K562 (cell line): ENCODE measurements around the gene LYPD4. TPM values are rescaled to one million over a fixed set of nuclear protein-coding genes. Genes with fewer than 3 reads are reported as not detected.

Experiments used
- ADNP ChIP-seq: fragments of 200-800 bp; sonication (Bioruptor generic); IDR thresholded peaks from 2 replicates; pipeline ENCODE4 v1.6.1; 2016; ENCODE audit warnings: missing genetic modification characterization, missing compliant biosample characterization
- CEBPB ChIP-seq: fragments of 450-650 bp; IDR thresholded peaks from 2 replicates; pipeline ENCODE4 v1.6.1; 2016; ENCODE audit warnings: missing genetic modification characterization, missing compliant biosample characterization
- CGGBP1 ChIP-seq: fragments of 250-450 bp; sonication (Bioruptor Pico); IDR thresholded peaks from 2 replicates; pipeline ENCODE4 v1.9.0; 2021; ENCODE audit warnings: mild to moderate bottlenecking
- CLOCK ChIP-seq: fragments of 250-450 bp; sonication (Bioruptor Pico); IDR thresholded peaks from 2 replicates; pipeline ENCODE4 v1.4.0; 2020; ENCODE audit warnings: mild to moderate bottlenecking, moderate library complexity, borderline replicate concordance
- GATA2 ChIP-seq: sonication (generic); formaldehyde crosslinking; IDR thresholded peaks from 2 replicates; pipeline ENCODE4 v1.4.0; 2020; ENCODE audit warnings: mild to moderate bottlenecking, missing genetic modification reagents
- HOMEZ ChIP-seq: fragments of 250-450 bp; sonication (Bioruptor Pico); IDR thresholded peaks from 2 replicates; pipeline ENCODE4 v1.4.0; 2020; ENCODE audit warnings: mild to moderate bottlenecking, moderate library complexity
- LCOR ChIP-seq: sonication (generic); formaldehyde crosslinking; IDR thresholded peaks from 2 replicates; pipeline ENCODE4 v1.8.0; 2022; ENCODE audit warnings: mild to moderate bottlenecking, missing genetic modification reagents
- NCOA4 ChIP-seq: fragments of 450-650 bp; IDR thresholded peaks from 2 replicates; pipeline ENCODE4 v1.6.1; 2018; ENCODE audit warnings: mild to moderate bottlenecking; ENCODE audit not compliant: partially characterized antibody
- POLR2H ChIP-seq: IDR thresholded peaks from 2 replicates; pipeline ENCODE4 v1.6.1; 2016; ENCODE audit warnings: missing genetic modification characterization, low read depth, mild to moderate bottlenecking, control low read depth, missing compliant biosample characterization, moderate library complexity
- ZBTB8A ChIP-seq: fragments of 450-650 bp; IDR thresholded peaks from 2 replicates; pipeline ENCODE4 v1.6.1; 2018; ENCODE audit warnings: mild to moderate bottlenecking, moderate library complexity; ENCODE audit not compliant: partially characterized antibody
- ZNF232 ChIP-seq: sonication (generic); formaldehyde crosslinking; IDR thresholded peaks from 2 replicates; pipeline ENCODE4 v1.8.0; 2022; ENCODE audit warnings: mild to moderate bottlenecking, missing genetic modification reagents
- ZNF253 ChIP-seq: fragments of 250-450 bp; sonication (Bioruptor Pico); conservative IDR thresholded peaks from 2 replicates; pipeline ENCODE4 v1.6.1; 2021; ENCODE audit warnings: mild to moderate bottlenecking
- ZNF3 ChIP-seq: fragments of 250-450 bp; sonication (Bioruptor Pico); IDR thresholded peaks from 2 replicates; pipeline ENCODE4 v1.5.0; 2021; ENCODE audit warnings: mild to moderate bottlenecking, moderate library complexity
- ZNF830 ChIP-seq: fragments of 250-450 bp; sonication (Bioruptor Pico); IDR thresholded peaks from 2 replicates; pipeline ENCODE4 v1.5.0; 2021; ENCODE audit warnings: mild to moderate bottlenecking
- polyA plus RNA-seq, 8 experiments: library from polyadenylated mRNA; depleted of rRNA in 4 of 8; stranded (reverse) in 5 of 8; unstranded in 3 of 8; fragments of >200 nt; fragmentation: Nextera tagmentation in 2 of 8; fragmentation: Illumina TruSeq in 1 of 8; extraction: Ambion mirVana in 2 of 8; extraction: Trizol in 1 of 8; gene quantifications; 2 replicates each; pipeline versions ENCODE4 v1.2.1 to v1.2.3, GENCODE V29; 2011 to 2014; ENCODE audit warnings: inconsistent platforms in 1 of 8, missing spikeins in 1 of 8
- total RNA-seq, 7 experiments: library from RNA; depleted of rRNA in 6 of 7; stranded (reverse); fragments of >200 nt in 6 of 7; fragmentation: Illumina TruSeq in 2 of 7; extraction: Trizol in 2 of 7; gene quantifications; 2 replicates each; pipeline versions ENCODE4 v1.2.1 to v1.2.3, GENCODE V29; 2011 to 2021; ENCODE audit warnings: low replicate concordance in 1 of 7
- TF ChIP-seq, protein P1 (sequence below): fragments of 250-450 bp; sonication (Bioruptor Pico); IDR thresholded peaks from 2 replicates; pipeline ENCODE4 v1.5.0; 2021; ENCODE audit warnings: mild to moderate bottlenecking, moderate library complexity
- TF ChIP-seq, protein P2 (sequence below): fragments of 450-650 bp; IDR thresholded peaks from 2 replicates; pipeline ENCODE4 v1.6.1; 2018; ENCODE audit warnings: mild to moderate bottlenecking, low read depth; ENCODE audit not compliant: partially characterized antibody
- TF ChIP-seq, protein P3 (sequence below): fragments of 250-450 bp; sonication (Bioruptor Pico); IDR thresholded peaks from 2 replicates; pipeline ENCODE4 v1.8.0; 2021; ENCODE audit warnings: borderline replicate concordance, mild to moderate bottlenecking, moderate library complexity; ENCODE audit not compliant: poor library complexity, severe bottlenecking

Gene LYPD4
- total and polyA plus RNA-seq, 9 of the 15 experiments (the other 6 are each of a cell fraction or from before 2014, with no cell fraction given), result 0.11 TPM; not detected in 8

GRCh38 chr19:41859618-41860418 is 15.3 kb upstream of the LYPD4 start, which contains the start of gene RPS19 (continued):
- TF ChIP-seq, protein P1, sequence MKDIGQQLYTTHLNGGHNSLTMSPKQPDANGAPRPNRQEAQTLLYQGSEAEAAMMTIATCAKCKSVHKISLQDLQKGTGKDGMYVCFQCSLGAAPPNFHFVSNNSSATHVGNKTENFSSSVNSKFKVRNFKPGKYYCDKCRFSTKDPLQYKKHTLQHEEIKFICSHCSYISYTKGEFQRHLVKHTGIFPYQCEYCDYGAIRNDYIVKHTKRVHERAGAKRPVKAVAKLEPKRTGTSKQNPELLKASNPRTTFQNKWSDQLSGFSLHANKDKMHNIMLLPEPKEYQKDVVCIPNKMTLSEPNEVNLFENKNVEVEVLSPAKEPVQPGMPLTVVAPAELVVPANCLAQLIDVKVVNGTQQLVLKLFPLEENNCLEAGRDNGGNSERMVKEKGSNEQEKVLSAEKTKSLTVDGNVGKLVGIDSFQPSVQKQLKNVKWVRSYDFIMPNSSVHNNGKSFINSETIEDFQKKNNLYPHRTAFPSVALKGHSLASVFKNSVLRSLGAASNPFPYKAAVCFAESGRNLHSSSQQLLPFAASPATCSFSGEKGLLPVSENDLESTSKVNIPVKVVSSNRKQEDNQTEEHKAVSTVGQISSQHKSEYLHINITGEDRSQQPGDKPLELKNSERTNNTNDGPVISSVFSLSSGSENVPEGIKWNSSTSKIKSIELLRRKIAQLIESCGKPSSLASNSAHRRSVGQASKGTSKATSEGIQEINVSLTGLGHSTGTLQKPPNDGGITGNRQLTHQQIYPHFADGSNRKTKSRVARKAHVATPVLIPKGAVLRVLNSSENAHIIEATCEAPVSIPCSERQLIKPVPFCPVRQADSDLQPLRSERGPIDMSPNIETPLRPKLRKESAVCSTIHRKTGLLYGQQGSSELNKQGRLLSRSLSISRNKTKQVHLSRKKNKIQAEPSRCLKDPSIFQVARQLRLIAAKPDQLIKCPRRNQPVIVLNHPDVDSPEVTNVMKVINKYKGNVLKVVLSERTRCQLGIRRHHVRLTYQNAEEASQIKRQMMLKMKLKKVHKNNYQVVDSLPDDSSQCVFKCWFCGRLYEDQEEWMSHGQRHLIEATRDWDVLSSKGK (CRISPR knock-in tag), result no peak
- TF ChIP-seq ZNF253 (CRISPR knock-in tag), result no peak
- TF ChIP-seq CGGBP1, result no peak
- TF ChIP-seq ZNF232, result no peak
- peak; percentile 89 for TF ChIP-seq POLR2H (tag)
- TF ChIP-seq CLOCK (CRISPR knock-in tag), result no peak
- no peak for TF ChIP-seq ZNF830
- no peak for TF ChIP-seq GATA2 (CRISPR knock-in tag)
- TF ChIP-seq CEBPB, result no peak
- TF ChIP-seq ADNP, result no peak
- TF ChIP-seq, protein P2, sequence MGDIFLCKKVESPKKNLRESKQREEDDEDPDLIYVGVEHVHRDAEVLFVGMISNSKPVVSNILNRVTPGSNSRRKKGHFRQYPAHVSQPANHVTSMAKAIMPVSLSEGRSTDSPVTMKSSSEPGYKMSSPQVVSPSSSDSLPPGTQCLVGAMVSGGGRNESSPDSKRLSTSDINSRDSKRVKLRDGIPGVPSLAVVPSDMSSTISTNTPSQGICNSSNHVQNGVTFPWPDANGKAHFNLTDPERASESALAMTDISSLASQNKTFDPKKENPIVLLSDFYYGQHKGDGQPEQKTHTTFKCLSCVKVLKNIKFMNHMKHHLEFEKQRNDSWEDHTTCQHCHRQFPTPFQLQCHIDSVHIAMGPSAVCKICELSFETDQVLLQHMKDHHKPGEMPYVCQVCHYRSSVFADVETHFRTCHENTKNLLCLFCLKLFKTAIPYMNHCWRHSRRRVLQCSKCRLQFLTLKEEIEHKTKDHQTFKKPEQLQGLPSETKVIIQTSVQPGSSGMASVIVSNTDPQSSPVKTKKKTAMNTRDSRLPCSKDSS, result no peak
- TF ChIP-seq NCOA4, result no peak
- TF ChIP-seq ZBTB8A, result no peak
- peak; percentile 58 for TF ChIP-seq LCOR (CRISPR knock-in tag)
- TF ChIP-seq, protein P3, sequence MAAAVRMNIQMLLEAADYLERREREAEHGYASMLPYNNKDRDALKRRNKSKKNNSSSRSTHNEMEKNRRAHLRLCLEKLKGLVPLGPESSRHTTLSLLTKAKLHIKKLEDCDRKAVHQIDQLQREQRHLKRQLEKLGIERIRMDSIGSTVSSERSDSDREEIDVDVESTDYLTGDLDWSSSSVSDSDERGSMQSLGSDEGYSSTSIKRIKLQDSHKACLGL, result peak; percentile 90
- TF ChIP-seq ZNF3 (CRISPR knock-in tag), result no peak
- TF ChIP-seq HOMEZ (CRISPR knock-in tag), result no peak
